Lower leg skin (tissue), 3 donors: ENCODE data around the gene ORC3.
"Not testable (repeated sequence)": the region's sequence is repeated elsewhere in the genome, so short reads cannot be mapped to it uniquely, and the experiment has no call there.

Experiments used
- POLR2A ChIP-seq, 2 donors: fragments of 450-650 bp; IDR thresholded peaks; one replicate each; pipeline ENCODE4 v1.6.1; 2016 to 2017; ENCODE audit warnings: antibody characterized with exemption in 2 of 2, mild to moderate bottlenecking in 1 of 2, moderate library complexity in 1 of 2
- TF ChIP-seq, protein P1 (sequence below), 3 donors: fragments of 450-650 bp; IDR thresholded peaks; one replicate each; pipeline ENCODE4 v1.5.1; 2016; ENCODE audit warnings: antibody characterized with exemption in 3 of 3, mild to moderate bottlenecking in 3 of 3, moderate library complexity in 2 of 3

- TF ChIP-seq, protein P1, sequence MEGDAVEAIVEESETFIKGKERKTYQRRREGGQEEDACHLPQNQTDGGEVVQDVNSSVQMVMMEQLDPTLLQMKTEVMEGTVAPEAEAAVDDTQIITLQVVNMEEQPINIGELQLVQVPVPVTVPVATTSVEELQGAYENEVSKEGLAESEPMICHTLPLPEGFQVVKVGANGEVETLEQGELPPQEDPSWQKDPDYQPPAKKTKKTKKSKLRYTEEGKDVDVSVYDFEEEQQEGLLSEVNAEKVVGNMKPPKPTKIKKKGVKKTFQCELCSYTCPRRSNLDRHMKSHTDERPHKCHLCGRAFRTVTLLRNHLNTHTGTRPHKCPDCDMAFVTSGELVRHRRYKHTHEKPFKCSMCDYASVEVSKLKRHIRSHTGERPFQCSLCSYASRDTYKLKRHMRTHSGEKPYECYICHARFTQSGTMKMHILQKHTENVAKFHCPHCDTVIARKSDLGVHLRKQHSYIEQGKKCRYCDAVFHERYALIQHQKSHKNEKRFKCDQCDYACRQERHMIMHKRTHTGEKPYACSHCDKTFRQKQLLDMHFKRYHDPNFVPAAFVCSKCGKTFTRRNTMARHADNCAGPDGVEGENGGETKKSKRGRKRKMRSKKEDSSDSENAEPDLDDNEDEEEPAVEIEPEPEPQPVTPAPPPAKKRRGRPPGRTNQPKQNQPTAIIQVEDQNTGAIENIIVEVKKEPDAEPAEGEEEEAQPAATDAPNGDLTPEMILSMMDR (IDR thresholded peaks at IDR 0.05), result not testable (repeated sequence)
- TF ChIP-seq POLR2A (IDR thresholded peaks at IDR 0.05), result not testable (repeated sequence)
Observed at GRCh38 chr6:87696817-87697216, 106.9 kb downstream of the ORC3 start.
